ENCODE measurements around the gene NMU.
"Not testable (repeated sequence)": the region's sequence is repeated elsewhere in the genome, so short reads cannot be mapped to it uniquely, and the experiment has no call there.

NMU gene

GRCh38 chr4:55598641-55599040 is 37.5 kb downstream of the NMU start:
- TF ChIP-seq, protein P1, sequence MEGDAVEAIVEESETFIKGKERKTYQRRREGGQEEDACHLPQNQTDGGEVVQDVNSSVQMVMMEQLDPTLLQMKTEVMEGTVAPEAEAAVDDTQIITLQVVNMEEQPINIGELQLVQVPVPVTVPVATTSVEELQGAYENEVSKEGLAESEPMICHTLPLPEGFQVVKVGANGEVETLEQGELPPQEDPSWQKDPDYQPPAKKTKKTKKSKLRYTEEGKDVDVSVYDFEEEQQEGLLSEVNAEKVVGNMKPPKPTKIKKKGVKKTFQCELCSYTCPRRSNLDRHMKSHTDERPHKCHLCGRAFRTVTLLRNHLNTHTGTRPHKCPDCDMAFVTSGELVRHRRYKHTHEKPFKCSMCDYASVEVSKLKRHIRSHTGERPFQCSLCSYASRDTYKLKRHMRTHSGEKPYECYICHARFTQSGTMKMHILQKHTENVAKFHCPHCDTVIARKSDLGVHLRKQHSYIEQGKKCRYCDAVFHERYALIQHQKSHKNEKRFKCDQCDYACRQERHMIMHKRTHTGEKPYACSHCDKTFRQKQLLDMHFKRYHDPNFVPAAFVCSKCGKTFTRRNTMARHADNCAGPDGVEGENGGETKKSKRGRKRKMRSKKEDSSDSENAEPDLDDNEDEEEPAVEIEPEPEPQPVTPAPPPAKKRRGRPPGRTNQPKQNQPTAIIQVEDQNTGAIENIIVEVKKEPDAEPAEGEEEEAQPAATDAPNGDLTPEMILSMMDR (IDR thresholded peaks at IDR 0.05; ENCODE audit: poor library complexity, severe bottlenecking), result no peak
- Histone ChIP-seq H3K9me3 (ENCODE audit: severe bottlenecking) (no peaks in the 10 kb centered on the region), H3K36me3 (ENCODE audit: low read depth) (no peaks in the 10 kb centered on the region), H3K27me3 (ENCODE audit: insufficient read depth, poor library complexity, severe bottlenecking) (no peaks in the 10 kb centered on the region), H3K4me3 (ENCODE audit: severe bottlenecking) (no peak overlapping the region), H3K27ac (ENCODE audit: poor library complexity, severe bottlenecking) (no peak overlapping the region), H3K4me1 (ENCODE audit: insufficient read depth, poor library complexity, severe bottlenecking) (no peaks in the 10 kb centered on the region)
- DNase-seq (ENCODE audit: low spot score) (no peak), ATAC-seq (ENCODE audit: low read depth) (no peak)

GRCh38 chr4:55592014-55592413 is 44.1 kb downstream of the NMU start, which contains the start of gene PDCL2:
Gene PDCL2 (minus strand): TSS chr4:55592245. CDS start chr4:55592109, 136 bp downstream.
- Histone ChIP-seq H3K9me3 (ENCODE audit: severe bottlenecking) (no peaks in the 10 kb centered on the region), H3K4me1 (ENCODE audit: insufficient read depth, poor library complexity, severe bottlenecking) (no peaks in the 10 kb centered on the region), H3K4me3 (ENCODE audit: severe bottlenecking) (no peak within 1 kb of the TSS), H3K27ac (ENCODE audit: poor library complexity, severe bottlenecking) (no peak within 1 kb of the TSS), H3K36me3 (ENCODE audit: low read depth) (no peaks in the 10 kb centered on the region), H3K27me3 (ENCODE audit: insufficient read depth, poor library complexity, severe bottlenecking) (no peaks in the 10 kb centered on the region)
- ATAC-seq (ENCODE audit: low read depth) (no peak), DNase-seq (ENCODE audit: low spot score) (no peak)
- TF ChIP-seq, protein P1 (IDR thresholded peaks at IDR 0.05; ENCODE audit: poor library complexity, severe bottlenecking), result no peak

DNA sequence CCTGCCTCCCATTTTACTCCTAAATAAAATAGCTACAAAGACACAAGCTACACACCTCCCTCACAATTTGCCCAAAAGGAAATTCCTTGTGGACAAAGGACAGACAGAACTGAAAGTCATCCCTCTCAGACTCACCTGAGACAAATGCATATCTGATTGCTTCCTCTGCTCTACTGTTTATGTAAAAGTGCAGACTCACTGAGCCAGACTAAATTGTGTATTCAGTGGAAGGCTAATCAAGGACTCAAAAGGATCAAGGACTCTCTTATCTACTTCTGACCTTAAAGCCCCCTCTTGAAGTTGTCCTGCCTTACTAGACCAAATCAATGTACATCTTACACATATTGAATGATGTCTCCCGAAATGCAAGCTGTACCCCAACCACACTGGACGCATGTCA is 47.9 kb downstream of the NMU start:
- ATAC-seq (ENCODE audit: low read depth) (no peak), DNase-seq (ENCODE audit: low spot score) (no peak)
- Histone ChIP-seq H3K4me1 (ENCODE audit: insufficient read depth, poor library complexity, severe bottlenecking) (no peaks in the 10 kb centered on the region), H3K4me3 (ENCODE audit: severe bottlenecking) (no peak overlapping the region), H3K27me3 (ENCODE audit: insufficient read depth, poor library complexity, severe bottlenecking) (no peaks in the 10 kb centered on the region), H3K36me3 (ENCODE audit: low read depth) (no peaks in the 10 kb centered on the region; the same call in 1 of the 2 replicates), H3K27ac (ENCODE audit: poor library complexity, severe bottlenecking) (no peak overlapping the region), H3K9me3 (ENCODE audit: severe bottlenecking) (no peaks in the 10 kb centered on the region)
- TF ChIP-seq, protein P1 (IDR thresholded peaks at IDR 0.05; ENCODE audit: poor library complexity, severe bottlenecking), result no peak

DNA sequence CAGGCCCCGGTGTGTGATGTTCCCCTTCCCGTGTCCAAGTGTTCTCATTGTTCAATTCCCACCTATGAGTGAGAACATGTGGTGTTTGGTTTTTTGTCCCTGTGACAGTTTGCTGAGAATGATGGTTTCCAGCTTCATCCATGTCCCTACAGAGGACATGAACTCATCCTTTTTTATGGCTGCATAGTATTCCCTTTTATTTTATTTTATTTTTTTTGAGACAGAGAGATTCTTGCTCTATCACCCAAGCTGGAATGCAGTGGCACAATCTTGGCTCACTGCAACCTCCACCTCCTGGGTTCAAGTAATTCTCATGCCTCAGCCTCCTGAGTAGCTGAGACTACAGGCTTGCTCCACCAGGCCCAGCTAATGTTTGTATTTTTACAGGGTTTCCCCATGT is 53.3 kb downstream of the NMU start:
- not testable (repeated sequence) for DNase-seq (ENCODE audit: low spot score); H3K9me3 ChIP-seq (ENCODE audit: severe bottlenecking); H3K4me1 ChIP-seq (ENCODE audit: insufficient read depth, poor library complexity, severe bottlenecking); H3K4me3 ChIP-seq (ENCODE audit: severe bottlenecking); H3K27me3 ChIP-seq (ENCODE audit: insufficient read depth, poor library complexity, severe bottlenecking); ATAC-seq (ENCODE audit: low read depth); H3K27ac ChIP-seq (ENCODE audit: poor library complexity, severe bottlenecking); H3K36me3 ChIP-seq (ENCODE audit: low read depth)

DNA sequence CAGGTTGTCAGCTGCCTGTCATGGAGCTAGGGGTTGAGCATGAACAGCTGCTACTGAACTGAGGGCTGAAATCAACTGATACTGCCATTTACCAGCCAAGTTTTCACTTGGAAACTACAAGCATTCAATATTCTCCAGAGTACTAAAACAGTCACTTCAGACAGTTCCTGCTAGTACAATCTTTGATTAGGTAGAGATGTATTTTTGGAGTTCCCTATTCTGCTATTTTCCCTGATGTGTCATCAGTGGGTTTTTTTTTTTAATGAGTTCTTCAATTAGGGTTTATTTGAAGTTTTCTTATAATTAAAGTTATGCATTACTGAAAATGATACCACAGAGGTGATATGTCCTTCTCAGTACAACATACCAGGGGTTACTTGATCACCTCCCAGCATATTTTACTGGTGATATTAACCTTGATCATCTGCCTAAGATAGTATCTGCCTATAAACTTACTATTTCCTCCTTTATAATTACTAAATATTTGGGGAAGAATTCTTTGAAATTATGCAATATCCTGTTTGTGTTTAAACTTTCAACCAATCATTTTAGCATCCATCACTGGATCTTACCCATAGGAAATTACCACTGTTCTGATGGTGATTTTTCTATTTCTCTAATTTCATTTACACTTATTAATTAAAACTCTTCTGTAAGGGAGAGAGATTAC is 57.6 kb downstream of the NMU start:
- no peak overlapping the region for H3K27ac ChIP-seq (ENCODE audit: poor library complexity, severe bottlenecking)
- no peaks in the 10 kb centered on the region; the same call in 1 of the 2 replicates for H3K36me3 ChIP-seq (ENCODE audit: low read depth)
- ATAC-seq (ENCODE audit: low read depth), result no peak
- no peak for DNase-seq (ENCODE audit: low spot score)
- TF ChIP-seq, protein P1 (IDR thresholded peaks at IDR 0.05; ENCODE audit: poor library complexity, severe bottlenecking), result no peak
- H3K27me3 ChIP-seq (ENCODE audit: insufficient read depth, poor library complexity, severe bottlenecking), result no peaks in the 10 kb centered on the region
- H3K9me3 ChIP-seq (ENCODE audit: severe bottlenecking), result peaks cover 2% of the 10 kb centered on the region
- peaks cover 4% of the 10 kb centered on the region for H3K4me1 ChIP-seq (ENCODE audit: insufficient read depth, poor library complexity, severe bottlenecking)
- no peak overlapping the region for H3K4me3 ChIP-seq (ENCODE audit: severe bottlenecking)

All from RWPE2 (cell line).